ENCODE measurements around the gene CHRM1.

Gene CHRM1

GRCh38 chr11:62882788-62883501 is 38.2 kb downstream of the CHRM1 start:
- peak overlapping the region; percentile 100 for H3K4me3 ChIP-seq (ENCODE audit: low read depth, low read length)
- TF ChIP-seq CTCF (IDR thresholded peaks at IDR 0.05; ENCODE audit: insufficient read depth, low read length, missing control alignments) = no peak
- POLR2A ChIA-PET = interaction anchor here (0.7 to 4.3 kb wide), 4 partner anchors 8 to 42 kb away, joined by 4 to 42 read pairs (median 18); no protein-coding TSS in a partner anchor
- no peak for DNase-seq (ENCODE audit: low read depth, low spot score)
- CTCF ChIA-PET = interaction anchor here (1.6 kb wide), 1 partner anchor 22 kb away, joined by 3 read pairs; no protein-coding TSS in a partner anchor

DNA sequence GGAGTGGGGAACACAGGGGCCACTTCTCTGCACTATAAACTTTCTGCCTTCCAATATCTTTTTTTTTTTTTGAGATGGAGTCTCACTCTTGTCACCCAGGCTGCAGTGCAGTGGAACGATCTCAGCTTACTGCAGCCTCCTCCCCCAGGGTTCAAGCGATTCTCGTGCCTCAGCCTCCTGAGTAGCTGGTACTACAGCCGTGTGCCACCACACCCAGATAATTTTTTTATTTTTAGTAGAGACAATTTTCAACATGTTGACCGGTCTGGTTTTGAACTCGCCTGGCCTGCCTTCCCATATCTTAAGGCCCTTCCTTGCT is 38.8 kb downstream of the CHRM1 start:
- peak overlapping the region; percentile 100 for H3K4me3 ChIP-seq (ENCODE audit: low read depth, low read length)
- CTCF ChIA-PET = interaction anchor here (1.6 kb wide), 1 partner anchor 21 kb away, joined by 3 read pairs; no protein-coding TSS in a partner anchor
- POLR2A ChIA-PET = interaction anchor here (0.7 to 4.3 kb wide), 4 partner anchors 8 to 41 kb away, joined by 4 to 42 read pairs (median 18); no protein-coding TSS in a partner anchor
- TF ChIP-seq CTCF (IDR thresholded peaks at IDR 0.05; ENCODE audit: insufficient read depth, low read length, missing control alignments) = no peak
- DNase-seq (ENCODE audit: low read depth, low spot score) = no peak

DNA sequence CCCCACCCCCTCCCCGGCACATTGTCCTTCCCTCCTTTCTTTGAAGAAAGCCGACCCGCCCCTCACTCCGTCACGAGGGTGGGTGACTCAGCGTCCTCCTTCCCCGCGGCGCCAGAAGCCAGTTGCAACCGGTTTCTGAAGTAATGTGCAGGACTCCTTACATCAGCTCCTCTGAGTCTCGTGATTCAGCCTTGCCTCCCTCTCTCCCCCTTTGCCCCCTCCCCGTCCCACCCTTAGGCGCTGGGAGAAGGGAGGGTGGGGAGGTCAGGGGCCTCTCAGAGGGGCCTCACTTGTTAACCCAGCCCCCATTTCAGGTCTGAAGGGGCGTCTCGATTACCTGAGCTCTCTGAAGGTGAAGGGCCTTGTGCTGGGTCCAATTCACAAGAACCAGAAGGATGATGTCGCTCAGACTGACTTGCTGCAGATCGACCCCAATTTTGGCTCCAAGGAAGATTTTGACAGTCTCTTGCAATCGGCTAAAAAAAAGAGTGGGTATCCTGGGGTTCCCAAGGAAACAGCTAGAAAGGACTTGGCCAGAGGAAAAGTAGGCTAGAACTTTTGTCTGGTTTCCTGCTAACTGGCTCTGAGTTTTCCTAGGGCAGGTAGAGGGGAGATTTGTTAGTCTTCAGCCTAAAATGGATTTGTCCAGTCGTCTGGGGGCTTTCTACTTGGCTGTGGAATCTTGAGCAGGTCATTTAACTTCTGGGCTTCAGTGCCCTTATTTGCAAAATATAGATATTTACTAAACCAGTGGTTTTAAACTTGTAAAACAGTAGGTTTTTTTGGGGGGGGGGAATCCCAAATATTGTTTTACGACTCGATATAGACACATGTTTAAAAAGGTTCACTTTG is 39.4 kb downstream of the CHRM1 start:
- peak overlapping the region; percentile 100 for H3K4me3 ChIP-seq (ENCODE audit: low read depth, low read length)
- peak; percentile 87 for DNase-seq (ENCODE audit: low read depth, low spot score)
- TF ChIP-seq CTCF (IDR thresholded peaks at IDR 0.05; ENCODE audit: insufficient read depth, low read length, missing control alignments) = no peak
- ChIA-PET CTCF (interaction anchor here (0.9 to 2.1 kb wide), 8 partner anchors 8 to 321 kb away, joined by 3 to 11 read pairs (median 4); no protein-coding TSS in a partner anchor), POLR2A (interaction anchor here (0.6 to 4.3 kb wide), 8 partner anchors 9 to 291 kb away, joined by 3 to 42 read pairs (median 4); partner anchors contain the start of genes TMEM179B and TUT1)

DNA sequence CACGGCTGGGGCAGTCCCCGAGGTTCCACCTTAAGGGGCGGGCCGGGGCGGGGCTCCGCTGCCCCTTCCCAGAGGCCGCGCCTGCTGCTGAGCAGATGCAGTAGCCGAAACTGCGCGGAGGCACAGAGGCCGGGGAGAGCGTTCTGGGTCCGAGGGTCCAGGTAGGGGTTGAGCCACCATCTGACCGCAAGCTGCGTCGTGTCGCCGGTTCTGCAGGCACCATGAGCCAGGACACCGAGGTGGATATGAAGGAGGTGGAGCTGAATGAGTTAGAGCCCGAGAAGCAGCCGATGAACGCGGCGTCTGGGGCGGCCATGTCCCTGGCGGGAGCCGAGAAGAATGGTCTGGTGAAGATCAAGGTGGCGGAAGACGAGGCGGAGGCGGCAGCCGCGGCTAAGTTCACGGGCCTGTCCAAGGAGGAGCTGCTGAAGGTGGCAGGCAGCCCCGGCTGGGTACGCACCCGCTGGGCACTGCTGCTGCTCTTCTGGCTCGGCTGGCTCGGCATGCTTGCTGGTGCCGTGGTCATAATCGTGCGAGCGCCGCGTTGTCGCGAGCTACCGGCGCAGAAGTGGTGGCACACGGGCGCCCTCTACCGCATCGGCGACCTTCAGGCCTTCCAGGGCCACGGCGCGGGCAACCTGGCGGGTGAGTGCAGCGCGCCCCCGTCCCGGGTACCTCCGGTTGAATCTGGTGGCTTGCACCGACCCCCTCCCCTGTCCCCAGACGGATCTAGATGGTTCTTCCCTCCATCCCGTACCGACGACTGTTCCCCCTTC is 40.2 kb downstream of the CHRM1 start, which contains the start of gene SLC3A2:
Gene SLC3A2, plus strand, starts transcription at position 94 of the 776 bp plus-strand sequence. Its CDS starts 128 bp downstream, at position 222.
- peak; percentile 86 for TF ChIP-seq CTCF (IDR thresholded peaks at IDR 0.05; ENCODE audit: insufficient read depth, low read length, missing control alignments)
- ChIA-PET POLR2A (interaction anchor here (0.6 to 4.3 kb wide), 9 partner anchors 9 to 290 kb away, joined by 3 to 42 read pairs (median 5); partner anchors contain the start of genes TMEM179B and TUT1), CTCF (interaction anchor here (0.7 to 2.1 kb wide), 10 partner anchors 9 to 321 kb away, joined by 3 to 11 read pairs (median 4); no protein-coding TSS in a partner anchor)
- peak within 1 kb of the TSS; percentile 100 for H3K4me3 ChIP-seq (ENCODE audit: low read depth, low read length)
- no peak for DNase-seq (ENCODE audit: low read depth, low spot score)

DNA sequence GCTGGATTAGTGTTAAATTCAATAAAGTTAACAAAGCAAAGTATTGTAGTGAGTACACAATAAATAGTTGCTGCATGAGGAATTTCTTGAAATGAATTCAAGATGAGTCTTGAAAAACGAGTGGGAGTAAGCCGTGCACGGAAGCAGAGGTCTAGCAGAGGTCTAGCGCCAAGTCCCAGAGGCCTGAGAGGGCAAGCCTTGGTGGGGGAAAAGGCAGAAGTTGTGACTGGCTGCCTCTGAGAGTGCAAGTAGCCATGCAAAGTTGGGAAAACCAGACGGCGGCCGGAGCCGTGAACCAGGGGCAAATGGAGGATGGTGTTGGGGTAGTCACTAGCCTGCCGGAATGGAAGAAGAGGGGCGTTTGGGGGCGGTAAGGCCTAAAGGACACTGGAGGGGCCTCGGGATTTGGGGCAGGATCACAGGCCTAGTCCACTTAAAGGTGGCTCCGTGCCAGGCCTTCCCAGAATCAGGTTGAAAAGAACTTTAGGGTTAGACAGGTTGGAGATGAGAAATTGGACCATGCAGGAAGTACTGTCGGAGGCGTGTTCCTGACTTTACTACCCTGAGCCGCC is 40.8 kb downstream of the CHRM1 start:
- peak overlapping the region; percentile 100 for H3K4me3 ChIP-seq (ENCODE audit: low read depth, low read length)
- no peak for TF ChIP-seq CTCF (IDR thresholded peaks at IDR 0.05; ENCODE audit: insufficient read depth, low read length, missing control alignments)
- CTCF ChIA-PET = interaction anchor here (0.8 to 2.1 kb wide), 7 partner anchors 9 to 94 kb away, joined by 3 to 11 read pairs (median 5); no protein-coding TSS in a partner anchor
- no peak for DNase-seq (ENCODE audit: low read depth, low spot score)
- POLR2A ChIA-PET = interaction anchor here (0.6 to 4.3 kb wide), 5 partner anchors 9 to 39 kb away, joined by 3 to 42 read pairs (median 5); no protein-coding TSS in a partner anchor
